CD4-positive, alpha-beta T cell (primary cell): ENCODE data around the gene OBSL1. TPM values are rescaled to one million over a fixed set of nuclear protein-coding genes. Genes with fewer than 3 reads are reported as not detected.

ENCODE experiments used
- ATAC-seq: fragments of 200-7000 bp; cut with Tn5 transposase; one replicate; pipeline ENCODE4 v1.10.0; 2022; ENCODE audit warnings: mild to moderate bottlenecking; ENCODE audit not compliant: poor library complexity
- CTCF ChIA-PET: fragments of 350-600 bp; sonication (Branson Sonifier 250); formaldehyde crosslinking; loops from one replicate; lab custom pipeline; 2021; ENCODE audit warnings: antibody characterized with exemption, inconsistent platforms; lab: Charles Lee
- POLR2A ChIA-PET: fragments of 350-600 bp; sonication (Branson Sonifier 250); formaldehyde crosslinking; loops from one replicate; lab custom pipeline; 2021; ENCODE audit warnings: antibody characterized with exemption, inconsistent platforms; lab: Charles Lee
- DNase-seq, 14 experiments: peaks; one replicate each; pipeline ENCODE4 v3.0.0-alpha.2; 2013 to 2020; ENCODE audit warnings: mixed read lengths in 2 of 14
- H3K27ac ChIP-seq, 2 donors: one replicate each; pipeline versions ENCODE4 v1.5.1 to v1.7.0; 2013; ENCODE audit warnings: low read length in 2 of 2, low read depth in 1 of 2, mild to moderate bottlenecking in 1 of 2
- H3K27me3 ChIP-seq, 2 experiments: 1 replicate in 1 of 2; 2 replicates in 1 of 2; pipeline versions ENCODE4 v1.6.1 to v1.7.0; 2013; ENCODE audit warnings: low read length in 2 of 2, control low read depth in 1 of 2, mild to moderate bottlenecking in 1 of 2, moderate library complexity in 1 of 2; ENCODE audit not compliant: insufficient read depth in 2 of 2, control insufficient read depth in 1 of 2
- H3K36me3 ChIP-seq: one replicate; pipeline ENCODE4 v1.6.1; 2013; ENCODE audit warnings: low read length, control low read depth; ENCODE audit not compliant: insufficient read depth
- H3K4me1 ChIP-seq: one replicate; pipeline ENCODE4 v1.6.1; 2013; ENCODE audit warnings: low read length, control low read depth; ENCODE audit not compliant: insufficient read depth
- H3K4me3 ChIP-seq: one replicate; pipeline ENCODE4 v1.5.1; 2013; ENCODE audit warnings: mild to moderate bottlenecking, low read length, moderate library complexity
- H3K9me3 ChIP-seq, 2 experiments: 1 replicate in 1 of 2; 2 replicates in 1 of 2; pipeline versions ENCODE4 v1.6.1 to v1.7.0; 2013; ENCODE audit warnings: low read length in 2 of 2, mild to moderate bottlenecking in 2 of 2, control low read depth in 1 of 2, moderate library complexity in 1 of 2; ENCODE audit not compliant: control insufficient read depth in 1 of 2, insufficient read depth in 1 of 2
- H3K27ac Mint-ChIP-seq: one replicate; pipeline ENCODE4 v1.8.0; 2020; ENCODE audit warnings: mixed read lengths
- H3K27me3 Mint-ChIP-seq: one replicate; pipeline ENCODE4 v1.8.0; 2021; ENCODE audit warnings: mixed read lengths
- H3K36me3 Mint-ChIP-seq: one replicate; pipeline ENCODE4 v1.8.0; 2021; ENCODE audit warnings: low read depth, mixed read lengths
- H3K4me1 Mint-ChIP-seq: one replicate; pipeline ENCODE4 v1.8.0; 2021; ENCODE audit warnings: low read depth, mixed read lengths
- H3K4me3 Mint-ChIP-seq: one replicate; pipeline ENCODE4 v1.8.0; 2020; ENCODE audit warnings: mild to moderate bottlenecking, mixed read lengths
- H3K9me3 Mint-ChIP-seq: one replicate; pipeline ENCODE4 v1.8.0; 2020; ENCODE audit warnings: mixed read lengths
- intact Hi-C, 2 experiments: fragments of 100-400 bp; cut with DNase I in 1 of 2; cut with micrococcal nuclease in 1 of 2; formaldehyde crosslinking; loops; one replicate each; pipeline versions ENCODE4 v1.15.1 to v1.9.0; 2023 to 2025; cut with DNase I, micrococcal nuclease
- total RNA-seq, 174 experiments: library from RNA in 2 of 174; stranded (reverse) in 2 of 174; gene quantifications; one replicate each; pipeline ENCODE4 v1.2.3 and lab custom pipeline; 2021 to 2026
- TF ChIP-seq, protein P1 (sequence below): fragments of 200-600 bp; IDR thresholded peaks from one replicate; pipeline ENCODE4 v1.8.0; 2022; ENCODE audit warnings: antibody characterized with exemption, mild to moderate bottlenecking

The OBSL1 gene
- total RNA-seq, 2 experiments from 2014 or later = 0.31 to 0.49 TPM

DNA sequence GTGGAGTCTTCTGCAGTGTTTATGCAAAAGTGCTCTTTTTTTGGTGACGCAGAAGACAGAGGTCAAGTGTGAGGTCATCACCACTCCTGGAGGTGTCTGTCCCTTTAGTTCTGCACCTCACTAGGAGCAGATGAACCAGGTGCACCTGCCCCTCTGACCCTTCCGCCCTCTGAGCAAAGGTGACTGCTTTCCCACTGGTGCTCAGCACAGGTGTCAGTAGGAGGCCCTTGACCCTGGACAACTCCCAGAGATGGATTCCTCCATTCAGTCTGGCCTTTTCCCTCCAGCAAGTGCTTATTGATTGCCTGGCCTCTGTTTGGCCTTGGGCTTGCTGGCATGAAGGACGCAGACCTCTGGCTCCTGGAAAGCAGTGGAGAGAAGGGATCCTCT, 47.4 kb upstream of the OBSL1 start:
- no peak overlapping the region for H3K27ac Mint-ChIP-seq
- no peaks in the 10 kb centered on the region for H3K4me1 Mint-ChIP-seq
- DNase-seq = no peak
- ChIA-PET POLR2A (interaction anchor here (0.8 kb wide), 1 partner anchor 668 kb away, joined by 3 read pairs; no protein-coding TSS in a partner anchor), CTCF (no interaction called here)
- TF ChIP-seq, protein P1, sequence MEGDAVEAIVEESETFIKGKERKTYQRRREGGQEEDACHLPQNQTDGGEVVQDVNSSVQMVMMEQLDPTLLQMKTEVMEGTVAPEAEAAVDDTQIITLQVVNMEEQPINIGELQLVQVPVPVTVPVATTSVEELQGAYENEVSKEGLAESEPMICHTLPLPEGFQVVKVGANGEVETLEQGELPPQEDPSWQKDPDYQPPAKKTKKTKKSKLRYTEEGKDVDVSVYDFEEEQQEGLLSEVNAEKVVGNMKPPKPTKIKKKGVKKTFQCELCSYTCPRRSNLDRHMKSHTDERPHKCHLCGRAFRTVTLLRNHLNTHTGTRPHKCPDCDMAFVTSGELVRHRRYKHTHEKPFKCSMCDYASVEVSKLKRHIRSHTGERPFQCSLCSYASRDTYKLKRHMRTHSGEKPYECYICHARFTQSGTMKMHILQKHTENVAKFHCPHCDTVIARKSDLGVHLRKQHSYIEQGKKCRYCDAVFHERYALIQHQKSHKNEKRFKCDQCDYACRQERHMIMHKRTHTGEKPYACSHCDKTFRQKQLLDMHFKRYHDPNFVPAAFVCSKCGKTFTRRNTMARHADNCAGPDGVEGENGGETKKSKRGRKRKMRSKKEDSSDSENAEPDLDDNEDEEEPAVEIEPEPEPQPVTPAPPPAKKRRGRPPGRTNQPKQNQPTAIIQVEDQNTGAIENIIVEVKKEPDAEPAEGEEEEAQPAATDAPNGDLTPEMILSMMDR = no peak
- Histone ChIP-seq H3K4me1 (no peaks in the 10 kb centered on the region), H3K4me3 (no peak overlapping the region), H3K9me3 (no peaks in the 10 kb centered on the region), H3K27me3 (no peaks in the 10 kb centered on the region), H3K36me3 (peaks cover 16% of the 10 kb centered on the region), H3K27ac (no peak overlapping the region)
- ATAC-seq = no peak
- intact Hi-C loops = no loop called here
- H3K36me3 Mint-ChIP-seq = peaks cover 12% of the 10 kb centered on the region
- H3K27me3 Mint-ChIP-seq = peaks cover 7% of the 10 kb centered on the region
- no peak overlapping the region for H3K4me3 Mint-ChIP-seq
- H3K9me3 Mint-ChIP-seq = no peaks in the 10 kb centered on the region

DNA sequence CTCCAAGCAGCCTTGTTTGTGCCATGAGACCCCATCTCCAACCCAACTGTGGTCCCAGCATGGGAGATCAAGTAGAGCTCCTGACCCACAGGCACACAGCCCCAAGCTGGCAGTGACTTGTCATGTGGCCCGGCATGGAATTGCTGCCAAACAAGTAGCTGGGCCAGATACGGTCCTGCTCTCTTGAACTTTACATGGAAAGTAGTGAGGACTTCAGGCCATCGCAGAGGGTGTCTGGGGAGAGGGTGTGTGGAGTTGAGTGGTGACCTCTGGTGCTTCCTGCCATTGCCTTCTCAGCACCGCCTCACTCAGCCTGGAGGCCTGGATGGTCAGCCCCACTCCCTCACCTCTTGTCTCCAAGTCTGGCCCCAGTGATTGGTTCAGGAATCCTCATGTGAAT, 45.2 kb upstream of the OBSL1 start:
- CTCF ChIA-PET = no interaction called here
- Mint-ChIP-seq H3K36me3 (peaks cover 17% of the 10 kb centered on the region), H3K27ac (no peak overlapping the region), H3K9me3 (no peaks in the 10 kb centered on the region), H3K4me1 (peaks cover 12% of the 10 kb centered on the region), H3K27me3 (no peaks in the 10 kb centered on the region), H3K4me3 (no peak overlapping the region)
- H3K4me3 ChIP-seq = no peak overlapping the region
- no peak overlapping the region for H3K27ac ChIP-seq
- DNase-seq (no peak), ATAC-seq (no peak)
- H3K36me3 ChIP-seq = peaks cover 26% of the 10 kb centered on the region
- H3K4me1 ChIP-seq = peaks cover 13% of the 10 kb centered on the region
- H3K27me3 ChIP-seq = no peaks in the 10 kb centered on the region
- intact Hi-C loops = no loop called here
- POLR2A ChIA-PET = no interaction called here
- no peaks in the 10 kb centered on the region for H3K9me3 ChIP-seq
- TF ChIP-seq, protein P1 = no peak

DNA sequence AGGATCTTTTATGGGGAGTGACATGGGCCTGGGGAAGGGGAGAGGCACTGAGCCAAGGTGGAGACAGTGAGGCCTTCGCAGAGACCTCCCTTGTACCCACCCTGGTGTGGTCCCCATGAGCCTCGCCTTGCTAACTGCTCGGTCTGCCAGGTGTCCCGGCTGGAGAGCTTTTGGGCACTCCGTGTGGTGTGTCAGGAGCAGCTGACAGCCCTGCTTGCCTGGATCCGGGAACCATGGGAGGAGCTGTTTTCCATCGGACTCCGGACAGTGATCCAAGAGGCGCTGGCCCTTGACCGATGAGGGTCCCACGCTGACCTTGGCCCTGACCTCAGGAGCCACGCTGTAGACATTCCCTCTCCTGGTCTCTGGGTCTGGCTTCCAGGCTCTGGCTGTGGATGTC, 44.6 kb upstream of the OBSL1 start:
- Mint-ChIP-seq H3K4me3 (no peak overlapping the region), H3K27me3 (no peaks in the 10 kb centered on the region), H3K27ac (no peak overlapping the region), H3K4me1 (peaks cover 16% of the 10 kb centered on the region), H3K36me3 (peaks cover 23% of the 10 kb centered on the region), H3K9me3 (no peaks in the 10 kb centered on the region)
- Histone ChIP-seq H3K27me3 (no peaks in the 10 kb centered on the region), H3K4me3 (no peak overlapping the region), H3K4me1 (peaks cover 13% of the 10 kb centered on the region), H3K36me3 (peaks cover 31% of the 10 kb centered on the region), H3K9me3 (no peaks in the 10 kb centered on the region), H3K27ac (no peak overlapping the region)
- CTCF ChIA-PET = no interaction called here
- DNase-seq (no peak), ATAC-seq (no peak)
- intact Hi-C loops = no loop called here
- TF ChIP-seq, protein P1 = no peak
- POLR2A ChIA-PET = no interaction called here
